AG04449 (cell line): ENCODE data around the gene FN3K.
"Not testable (repeated sequence)": the region's sequence is repeated elsewhere in the genome, so short reads cannot be mapped to it uniquely, and the experiment has no call there.

Source experiments
- CTCF ChIA-PET: fragments of 350-600 bp; formaldehyde crosslinking; extraction: SDS; loops from one replicate; lab custom pipeline; 2021; ENCODE audit warnings: antibody characterized with exemption; lab: Yijun Ruan, JAX
- POLR2A ChIA-PET: fragments of 400-600, 350-600 bp; formaldehyde crosslinking; extraction: SDS; loops from one replicate; lab custom pipeline; 2020; ENCODE audit warnings: antibody characterized with exemption, inconsistent platforms; lab: Yijun Ruan, JAX
- DNase-seq: peaks from one replicate; pipeline ENCODE4 v3.0.0-alpha.2; 2010; ENCODE audit warnings: low read depth, low spot score
- H3K4me3 ChIP-seq: 2 replicates; pipeline ENCODE4 v1.5.1; 2011; ENCODE audit warnings: low read depth, mild to moderate bottlenecking, control low read depth, low read length
- TF ChIP-seq, protein P1 (sequence below): IDR thresholded peaks from one replicate; pipeline ENCODE4 v1.5.1; 2011; ENCODE audit warnings: mild to moderate bottlenecking, moderate library complexity, low read length, control low read depth, inconsistent platforms; ENCODE audit not compliant: insufficient read depth; ENCODE audit errors: missing control alignments

The FN3K gene

DNA sequence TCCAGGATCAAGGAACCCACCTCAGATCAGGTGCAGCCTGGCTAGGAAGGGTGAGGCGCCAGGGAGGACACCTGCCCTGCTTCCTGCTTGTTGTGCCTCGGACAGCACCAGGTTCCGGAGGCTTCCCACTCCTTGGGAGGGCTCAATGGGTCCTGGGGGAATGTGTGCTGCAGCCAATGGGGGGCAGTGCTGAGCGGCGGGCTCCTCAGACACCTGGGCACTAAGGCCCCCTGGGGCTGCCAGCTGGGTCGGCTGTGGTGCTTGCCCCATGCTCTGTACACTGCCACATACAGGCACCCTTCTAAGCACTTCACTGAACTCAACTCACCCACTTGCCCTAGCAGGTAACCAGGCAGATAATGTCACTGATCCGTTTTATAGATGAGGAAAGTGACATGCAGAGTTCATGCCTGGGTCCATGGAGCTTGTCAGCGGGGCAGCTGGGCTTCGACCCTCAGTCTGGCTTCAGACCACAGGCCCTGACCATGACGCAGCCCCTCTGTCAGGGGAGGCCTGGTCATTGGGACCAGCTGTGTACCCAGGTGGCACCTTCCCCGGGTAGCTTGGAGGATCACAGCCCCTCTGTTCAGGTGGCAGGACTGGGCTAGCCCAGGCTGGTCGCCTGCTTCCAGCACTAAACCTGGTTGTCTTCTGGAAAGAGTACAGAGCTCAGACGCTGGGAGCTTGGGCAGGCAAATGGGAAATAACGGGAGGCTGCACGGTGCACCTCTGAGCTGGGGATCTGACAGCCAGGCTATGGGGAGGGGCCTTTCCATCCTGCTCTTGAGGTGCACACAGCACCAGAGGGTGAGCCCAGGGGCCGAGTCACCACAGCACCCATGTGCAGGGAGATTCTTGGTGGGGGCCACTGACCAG, 8.2 kb downstream of the FN3K start:
- no peak overlapping the region for H3K4me3 ChIP-seq
- TF ChIP-seq, protein P1, sequence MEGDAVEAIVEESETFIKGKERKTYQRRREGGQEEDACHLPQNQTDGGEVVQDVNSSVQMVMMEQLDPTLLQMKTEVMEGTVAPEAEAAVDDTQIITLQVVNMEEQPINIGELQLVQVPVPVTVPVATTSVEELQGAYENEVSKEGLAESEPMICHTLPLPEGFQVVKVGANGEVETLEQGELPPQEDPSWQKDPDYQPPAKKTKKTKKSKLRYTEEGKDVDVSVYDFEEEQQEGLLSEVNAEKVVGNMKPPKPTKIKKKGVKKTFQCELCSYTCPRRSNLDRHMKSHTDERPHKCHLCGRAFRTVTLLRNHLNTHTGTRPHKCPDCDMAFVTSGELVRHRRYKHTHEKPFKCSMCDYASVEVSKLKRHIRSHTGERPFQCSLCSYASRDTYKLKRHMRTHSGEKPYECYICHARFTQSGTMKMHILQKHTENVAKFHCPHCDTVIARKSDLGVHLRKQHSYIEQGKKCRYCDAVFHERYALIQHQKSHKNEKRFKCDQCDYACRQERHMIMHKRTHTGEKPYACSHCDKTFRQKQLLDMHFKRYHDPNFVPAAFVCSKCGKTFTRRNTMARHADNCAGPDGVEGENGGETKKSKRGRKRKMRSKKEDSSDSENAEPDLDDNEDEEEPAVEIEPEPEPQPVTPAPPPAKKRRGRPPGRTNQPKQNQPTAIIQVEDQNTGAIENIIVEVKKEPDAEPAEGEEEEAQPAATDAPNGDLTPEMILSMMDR: no peak
- ChIA-PET CTCF (no interaction called here), POLR2A (no interaction called here)
- no peak for DNase-seq

DNA sequence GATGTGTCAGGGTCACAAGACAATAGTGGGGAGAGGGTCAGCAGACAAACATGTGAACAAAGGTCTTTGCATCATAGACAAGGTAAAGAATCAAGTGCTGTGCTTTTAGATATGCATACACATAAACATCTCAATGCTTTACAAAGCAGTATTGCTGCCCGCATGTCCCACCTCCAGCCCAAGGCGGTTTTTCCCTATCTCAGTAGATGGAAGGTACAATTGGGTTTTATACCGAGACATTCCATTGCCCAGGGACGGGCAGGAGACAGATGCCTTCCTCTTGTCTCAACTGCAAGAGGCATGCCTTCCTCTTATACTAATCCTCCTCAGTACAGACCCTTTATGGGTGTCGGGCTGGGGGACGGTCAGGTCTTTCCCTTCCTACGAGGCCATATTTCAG, 9.3 kb downstream of the FN3K start:
- CTCF ChIA-PET, POLR2A ChIA-PET, H3K4me3 ChIP-seq, DNase-seq: not testable (repeated sequence)

DNA sequence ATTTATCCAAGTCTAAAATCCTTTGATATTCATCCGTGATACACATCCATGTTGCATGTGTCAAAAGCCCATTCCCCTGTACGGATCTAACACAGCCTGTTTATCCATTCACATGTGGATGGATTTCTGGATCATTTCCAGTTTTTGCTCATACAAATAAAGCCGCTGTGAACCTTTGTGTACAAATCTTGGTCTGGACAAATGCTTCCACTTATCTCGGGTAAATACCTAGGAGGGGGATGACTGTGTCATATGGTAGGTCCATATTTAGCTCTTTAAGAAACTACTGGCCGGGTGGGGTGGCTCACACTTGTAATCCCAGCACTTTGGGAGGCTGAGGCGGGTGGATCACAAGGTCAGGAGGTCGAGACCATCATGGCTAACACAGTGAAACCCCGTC, 10.1 kb downstream of the FN3K start:
- CTCF ChIA-PET: no interaction called here
- POLR2A ChIA-PET: no interaction called here
- H3K4me3 ChIP-seq: no peak overlapping the region
- DNase-seq: no peak
- TF ChIP-seq, protein P1: no peak

DNA sequence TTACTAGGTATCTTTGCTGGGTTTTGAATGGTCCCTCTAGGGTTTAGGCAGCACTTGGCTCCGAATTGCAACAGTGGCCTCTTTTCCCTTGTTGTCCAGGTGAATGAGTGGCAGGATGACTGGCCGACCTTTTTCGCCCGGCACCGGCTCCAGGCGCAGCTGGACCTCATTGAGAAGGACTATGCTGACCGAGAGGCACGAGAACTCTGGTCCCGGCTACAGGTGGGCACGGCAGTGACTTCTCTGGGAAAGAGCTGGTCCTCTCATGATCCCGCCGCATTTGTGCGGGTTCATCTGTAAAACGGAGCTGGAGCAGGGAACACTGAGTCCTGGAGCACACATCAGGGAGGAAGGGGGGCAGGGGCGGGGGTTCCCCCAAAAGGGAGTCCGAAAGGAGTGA, 13.3 kb downstream of the FN3K start:
- POLR2A ChIA-PET: no interaction called here
- TF ChIP-seq, protein P1: no peak
- H3K4me3 ChIP-seq: no peak overlapping the region
- DNase-seq: no peak
- CTCF ChIA-PET: interaction anchor here (1.1 kb wide), 1 partner anchor 33 kb away, joined by 3 read pairs; no protein-coding TSS in a partner anchor

DNA sequence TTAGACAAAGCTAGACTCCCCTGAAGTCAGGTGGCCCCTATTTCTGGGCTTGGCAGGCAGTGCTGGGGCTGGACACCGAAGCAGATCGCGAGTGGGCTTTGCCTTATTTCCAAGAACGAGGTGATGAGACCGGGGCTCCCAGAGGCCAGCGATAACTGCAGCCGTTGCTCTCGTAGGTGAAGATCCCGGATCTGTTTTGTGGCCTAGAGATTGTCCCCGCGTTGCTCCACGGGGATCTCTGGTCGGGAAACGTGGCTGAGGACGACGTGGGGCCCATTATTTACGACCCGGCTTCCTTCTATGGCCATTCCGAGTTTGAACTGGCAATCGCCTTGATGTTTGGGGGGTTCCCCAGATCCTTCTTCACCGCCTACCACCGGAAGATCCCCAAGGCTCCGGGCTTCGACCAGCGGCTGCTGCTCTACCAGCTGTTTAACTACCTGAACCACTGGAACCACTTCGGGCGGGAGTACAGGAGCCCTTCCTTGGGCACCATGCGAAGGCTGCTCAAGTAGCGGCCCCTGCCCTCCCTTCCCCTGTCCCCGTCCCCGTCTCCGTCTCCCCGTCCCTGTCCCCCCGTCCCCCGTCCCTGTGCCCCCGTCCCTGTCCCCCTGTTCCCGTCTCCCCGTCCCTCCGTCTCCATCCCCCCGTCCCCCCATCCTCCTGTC, 15.0 kb downstream of the FN3K start:
- TF ChIP-seq, protein P1: no peak
- no peak overlapping the region for H3K4me3 ChIP-seq
- ChIA-PET POLR2A (no interaction called here), CTCF (no interaction called here)
- no peak for DNase-seq

DNA sequence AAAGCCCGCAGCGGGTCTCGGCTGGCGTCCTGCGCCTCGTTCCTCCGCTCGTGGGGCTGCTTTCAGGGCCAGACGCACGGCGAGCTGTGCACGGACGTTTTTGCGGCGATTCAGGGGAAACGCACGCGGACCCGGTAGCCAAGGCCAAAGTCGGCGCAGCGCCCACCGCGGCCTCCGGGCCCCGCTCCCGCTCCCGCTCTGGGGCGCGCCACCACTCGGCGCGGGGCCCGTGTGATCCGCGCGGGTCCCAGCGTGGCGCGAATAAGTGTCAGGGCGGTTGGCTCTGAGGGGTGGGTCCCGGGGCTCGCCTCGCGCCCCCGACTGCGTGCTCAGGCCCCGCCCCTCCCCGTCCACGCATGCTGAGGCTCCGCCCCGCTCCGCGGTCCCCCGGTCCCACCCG, 15.8 kb downstream of the FN3K start:
- ChIA-PET POLR2A (no interaction called here), CTCF (no interaction called here)
- H3K4me3 ChIP-seq: peak overlapping the region; percentile 63
- no peak for DNase-seq
- TF ChIP-seq, protein P1: no peak
